ENCODE measurements around the gene IRF9.

Gene IRF9

GRCh38 chr14:24132061-24132685 is 28.9 kb upstream of the IRF9 start:
- DNase-seq (ENCODE audit: low spot score), result no peak

- DNase-seq (ENCODE audit: low spot score), result no peak
Observed at GRCh38 chr14:24132976-24133375, 28.1 kb upstream of the IRF9 start.

GRCh38 chr14:24133735-24134134 is 27.3 kb upstream of the IRF9 start:
- DNase-seq (ENCODE audit: low spot score), result no peak

- no peak for DNase-seq (ENCODE audit: low spot score)
Observed at GRCh38 chr14:24135584-24135833, 25.6 kb upstream of the IRF9 start.

- DNase-seq (ENCODE audit: low spot score), result peak; percentile 87
Observed at GRCh38 chr14:24135834-24136683, 25.0 kb upstream of the IRF9 start, which contains the start of gene PSME1. PSME1 (plus strand) TSS chr14:24136194; CDS start chr14:24136263, 69 bp downstream.

GRCh38 chr14:24136684-24137528 is 24.2 kb upstream of the IRF9 start:
- no peak for DNase-seq (ENCODE audit: low spot score)

GRCh38 chr14:24137529-24138395 is 23.3 kb upstream of the IRF9 start:
- DNase-seq (ENCODE audit: low spot score), result no peak

- no peak for DNase-seq (ENCODE audit: low spot score)
Observed at GRCh38 chr14:24138396-24139271, 22.4 kb upstream of the IRF9 start.

GRCh38 chr14:24139272-24139934 is 21.7 kb upstream of the IRF9 start:
- DNase-seq (ENCODE audit: low spot score), result no peak

GRCh38 chr14:24141097-24141880 is 19.8 kb upstream of the IRF9 start, which contains the start of gene EMC9:
EMC9 (minus strand) TSS chr14:24141591; CDS start chr14:24141304, 287 bp downstream.
- peak; percentile 99 for DNase-seq (ENCODE audit: low spot score)

- DNase-seq (ENCODE audit: low spot score), result no peak
Observed at GRCh38 chr14:24143511-24143910, 17.6 kb upstream of the IRF9 start.

- no peak for DNase-seq (ENCODE audit: low spot score)
Observed at GRCh38 chr14:24144451-24144850, 16.6 kb upstream of the IRF9 start.

- DNase-seq (ENCODE audit: low spot score), result no peak
Observed at GRCh38 chr14:24145219-24145618, 15.8 kb upstream of the IRF9 start.

GRCh38 chr14:24145690-24146452 is 15.2 kb upstream of the IRF9 start:
- DNase-seq (ENCODE audit: low spot score), result no peak

GRCh38 chr14:24146453-24146977 is 14.6 kb upstream of the IRF9 start, which contains the start of gene PSME2:
PSME2 (minus strand) TSS chr14:24146610; CDS start chr14:24146581, 29 bp downstream.
- peak; percentile 90 for DNase-seq (ENCODE audit: low spot score)

GRCh38 chr14:24146978-24147760 is 13.9 kb upstream of the IRF9 start, which contains the start of gene RNF31:
RNF31 (plus strand) TSS chr14:24147498; CDS start chr14:24147699, 201 bp downstream.
- peak; percentile 99 for DNase-seq (ENCODE audit: low spot score)

- no peak for DNase-seq (ENCODE audit: low spot score)
Observed at GRCh38 chr14:24147761-24148428, 13.2 kb upstream of the IRF9 start.

Measured in pons (tissue), 1 donor.